Liver (tissue), 9 donors: ENCODE results near the gene KANSL3. TPM values are rescaled to one million over a fixed set of nuclear protein-coding genes. Genes with fewer than 3 reads are reported as not detected.

Experiments used
- DNase-seq: peaks from one replicate; pipeline ENCODE4 v3.0.0-alpha.2; 2017; ENCODE audit warnings: low spot score
- H3K27ac ChIP-seq, 2 donors: one replicate each; pipeline ENCODE4 v1.7.0; 2013; ENCODE audit warnings: inconsistent platforms in 2 of 2, low read length in 2 of 2, control low read depth in 1 of 2, low read depth in 1 of 2, mild to moderate bottlenecking in 1 of 2
- H3K27me3 ChIP-seq, 4 donors: one replicate each; pipeline versions ENCODE4 v1.6.1 to v1.7.0; 2013; ENCODE audit warnings: low read length in 3 of 4, inconsistent platforms in 1 of 4, mild to moderate bottlenecking in 1 of 4, moderate library complexity in 1 of 4; ENCODE audit not compliant: control insufficient read depth in 4 of 4, insufficient read depth in 4 of 4
- H3K36me3 ChIP-seq, 4 donors: one replicate each; pipeline versions ENCODE4 v1.6.1 to v1.7.0; 2013; ENCODE audit warnings: low read length in 3 of 4, mild to moderate bottlenecking in 3 of 4, low read depth in 1 of 4, moderate library complexity in 1 of 4; ENCODE audit not compliant: control insufficient read depth in 4 of 4, insufficient read depth in 3 of 4
- H3K4me1 ChIP-seq, 4 donors: one replicate each; pipeline versions ENCODE4 v1.6.1 to v1.7.0; 2013; ENCODE audit warnings: low read length in 3 of 4, mild to moderate bottlenecking in 3 of 4, moderate library complexity in 1 of 4; ENCODE audit not compliant: control insufficient read depth in 4 of 4, insufficient read depth in 4 of 4
- H3K4me3 ChIP-seq, 3 donors: one replicate each; pipeline versions ENCODE4 v1.6.1 to v1.7.0; 2013; ENCODE audit warnings: low read length in 3 of 3, control low read depth in 1 of 3, low read depth in 1 of 3, mild to moderate bottlenecking in 1 of 3
- H3K9ac ChIP-seq, 2 donors: one replicate each; pipeline ENCODE4 v1.7.0; 2013; ENCODE audit warnings: low read length in 2 of 2, mild to moderate bottlenecking in 2 of 2, moderate library complexity in 2 of 2, control low read depth in 1 of 2, low read depth in 1 of 2
- H3K9me3 ChIP-seq, 4 donors: one replicate each; pipeline versions ENCODE4 v1.6.1 to v1.7.0; 2013; ENCODE audit warnings: low read length in 3 of 4; ENCODE audit not compliant: control insufficient read depth in 4 of 4
- EGR1 ChIP-seq, 2 donors: IDR thresholded peaks; 2 replicates each; pipeline ENCODE4 v1.6.1; 2016 to 2018; ENCODE audit warnings: antibody characterized with exemption in 2 of 2, low read depth in 2 of 2
- FOXA1 ChIP-seq: IDR thresholded peaks from 2 replicates; pipeline ENCODE4 v1.6.1; 2016; ENCODE audit warnings: antibody characterized with exemption
- FOXA2 ChIP-seq: IDR thresholded peaks from 2 replicates; pipeline ENCODE4 v1.6.1; 2016; ENCODE audit warnings: antibody characterized with exemption
- GABPA ChIP-seq, 2 donors: IDR thresholded peaks in 1 of 2; conservative IDR thresholded peaks in 1 of 2; 2 replicates each; pipeline ENCODE4 v1.6.1; 2016; ENCODE audit warnings: antibody characterized with exemption in 2 of 2, mild to moderate bottlenecking in 1 of 2, moderate library complexity in 1 of 2
- HNF4G ChIP-seq: IDR thresholded peaks from 2 replicates; pipeline ENCODE4 v1.6.1; 2016; ENCODE audit warnings: antibody characterized with exemption
- JUND ChIP-seq, 2 donors: IDR thresholded peaks; 2 replicates each; pipeline ENCODE4 v1.6.1; 2016; ENCODE audit warnings: antibody characterized with exemption in 2 of 2
- RAD21 ChIP-seq, 2 donors: IDR thresholded peaks; 2 replicates each; pipeline ENCODE4 v1.6.1; 2016; ENCODE audit warnings: antibody characterized with exemption in 2 of 2, mild to moderate bottlenecking in 2 of 2
- REST ChIP-seq: IDR thresholded peaks from 2 replicates; pipeline ENCODE4 v1.6.1; 2016; ENCODE audit warnings: antibody characterized with exemption, mild to moderate bottlenecking
- RXRA ChIP-seq, 2 donors: IDR thresholded peaks; 2 replicates each; pipeline ENCODE4 v1.6.1; 2017 to 2018; ENCODE audit warnings: antibody characterized with exemption in 2 of 2, mild to moderate bottlenecking in 1 of 2
- SP1 ChIP-seq: IDR thresholded peaks from 2 replicates; pipeline ENCODE4 v1.6.1; 2018; ENCODE audit warnings: antibody characterized with exemption, mild to moderate bottlenecking
- TAF1 ChIP-seq: conservative IDR thresholded peaks from 2 replicates; pipeline ENCODE4 v1.6.1; 2016; ENCODE audit warnings: antibody characterized with exemption, mild to moderate bottlenecking
- YY1 ChIP-seq: IDR thresholded peaks from 2 replicates; pipeline ENCODE4 v1.6.1; 2016; ENCODE audit warnings: antibody characterized with exemption, mild to moderate bottlenecking
- ZBTB33 ChIP-seq: IDR thresholded peaks from 2 replicates; pipeline ENCODE4 v1.6.1; 2016; ENCODE audit warnings: antibody characterized with exemption
- WGBS: extraction: QIAGEN DNeasy Blood & Tissue Kit; methylation state at CpG from one replicate; pipeline ENCODE4 v1.1.7; 2013; 5-methylcytosine and 5-hydroxymethylcytosine counted together
- polyA plus RNA-seq, 2 donors: library from polyadenylated mRNA; stranded (reverse) in 1 of 2; unstranded in 1 of 2; fragments of 200-250 nt in 1 of 2; fragments of >200 nt in 1 of 2; fragmentation: Nextera tagmentation in 1 of 2; extraction: Ambion mirVana in 1 of 2; gene quantifications; one replicate each; pipeline versions ENCODE4 v1.2.1 to v1.2.3, GENCODE V29; 2013 to 2015
- total RNA-seq, 2 donors: library from RNA; depleted of rRNA; stranded (reverse); fragments of >200 nt; gene quantifications; one replicate each; pipeline ENCODE4 v1.2.3, GENCODE V29; 2014
- TF ChIP-seq, protein P1 (sequence below): IDR thresholded peaks from 2 replicates; pipeline ENCODE4 v1.6.1; 2016; ENCODE audit warnings: antibody characterized with exemption
- donor health status: healthy.
- donor health status: healthy.
- donor health status: healthy.
- donor health status: healthy.
- donor health status: healthy.

The KANSL3 gene
- total and polyA plus RNA-seq, 4 donors: 8.3 to 30.5 (median 18.6) TPM

GRCh38 chr2:96565111-96565510, 73.0 kb downstream of the KANSL3 start:
- Histone ChIP-seq H3K9me3 (no peaks in the 10 kb centered on the region), H3K4me3 (no peak overlapping the region), H3K27me3 (no peaks in the 10 kb centered on the region), H3K4me1 (no peaks in the 10 kb centered on the region), H3K27ac (no peak overlapping the region), H3K9ac (no peak overlapping the region), H3K36me3 (no peaks in the 10 kb centered on the region)
- no peak for DNase-seq
- TF ChIP-seq RAD21 (IDR thresholded peaks at IDR 0.05): no peak
- TF ChIP-seq JUND (IDR thresholded peaks at IDR 0.05): no peak
- TF ChIP-seq, protein P1, sequence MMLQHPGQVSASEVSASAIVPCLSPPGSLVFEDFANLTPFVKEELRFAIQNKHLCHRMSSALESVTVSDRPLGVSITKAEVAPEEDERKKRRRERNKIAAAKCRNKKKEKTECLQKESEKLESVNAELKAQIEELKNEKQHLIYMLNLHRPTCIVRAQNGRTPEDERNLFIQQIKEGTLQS: no peak
- WGBS: 85% methylated on average over 5 of the region's 5 CpGs

- Histone ChIP-seq H3K9ac (no peak overlapping the region), H3K4me3 (no peak overlapping the region), H3K4me1 (no peaks in the 10 kb centered on the region), H3K9me3 (no peaks in the 10 kb centered on the region), H3K27me3 (no peaks in the 10 kb centered on the region), H3K36me3 (no peaks in the 10 kb centered on the region), H3K27ac (no peak overlapping the region)
- DNase-seq: no peak
- no peak for TF ChIP-seq RAD21 (IDR thresholded peaks at IDR 0.05)
- no peak for TF ChIP-seq SP1
- TF ChIP-seq, protein P1: no peak
- TF ChIP-seq ZBTB33: no peak
- 87% methylated on average over 3 of the region's 3 CpGs for WGBS
These were observed 73.5 kb downstream of the KANSL3 start for GRCh38 chr2:96564563-96564962.

DNA sequence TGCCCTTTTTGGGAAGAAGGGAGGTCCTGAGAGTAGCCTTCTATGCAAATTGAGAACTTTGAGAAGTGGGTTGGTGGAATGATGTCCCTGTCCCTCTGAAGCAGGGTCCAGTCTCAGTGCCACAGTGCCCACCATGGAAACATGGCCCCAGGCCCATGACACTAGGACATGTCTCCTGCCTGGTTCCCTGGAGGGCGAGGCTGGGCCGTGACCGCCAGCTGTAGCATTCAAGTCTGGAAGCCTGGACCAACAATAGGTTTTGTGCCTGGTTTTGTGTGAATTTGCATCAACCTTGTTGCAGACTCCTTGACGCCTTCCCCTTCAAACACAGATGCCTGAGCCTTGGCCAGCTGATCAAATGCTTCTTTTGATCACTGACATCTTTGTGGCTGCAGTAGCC, 74.1 kb downstream of the KANSL3 start:
- Histone ChIP-seq H3K27ac (no peak overlapping the region), H3K4me1 (no peaks in the 10 kb centered on the region), H3K9ac (no peak overlapping the region), H3K4me3 (no peak overlapping the region), H3K9me3 (no peaks in the 10 kb centered on the region), H3K27me3 (no peaks in the 10 kb centered on the region), H3K36me3 (no peaks in the 10 kb centered on the region)
- no peak for DNase-seq
- TF ChIP-seq FOXA1: no peak
- 75% methylated on average over 4 of the region's 4 CpGs for WGBS

GRCh38 chr2:96558485-96558884, 79.6 kb downstream of the KANSL3 start:
- H3K27me3 ChIP-seq: no peaks in the 10 kb centered on the region
- H3K27ac ChIP-seq: no peak overlapping the region
- no peaks in the 10 kb centered on the region for H3K36me3 ChIP-seq
- DNase-seq: no peak
- no peak overlapping the region for H3K9ac ChIP-seq
- H3K9me3 ChIP-seq: no peaks in the 10 kb centered on the region
- peaks cover 2 to 11% (median 7%) of the 10 kb centered on the region in 4 donors for H3K4me1 ChIP-seq
- WGBS: 92% methylated on average over 8 of the region's 8 CpGs
- H3K4me3 ChIP-seq: no peak overlapping the region
- TF ChIP-seq SP1: no peak
- TF ChIP-seq REST: no peak
- TF ChIP-seq FOXA2: no peak
- TF ChIP-seq YY1: no peak
- no peak for TF ChIP-seq EGR1 (IDR thresholded peaks at IDR 0.05; ENCODE audit: low read depth in 2 of 2)
- no peak for TF ChIP-seq RXRA (IDR thresholded peaks at IDR 0.05)
- TF ChIP-seq ZBTB33: no peak
- no peak for TF ChIP-seq TAF1
- no peak for TF ChIP-seq HNF4G
- TF ChIP-seq FOXA1: no peak
- no peak for TF ChIP-seq GABPA (IDR thresholded peaks at IDR 0.05 in 1 of 2, conservative IDR thresholded peaks at IDR 0.05 in 1 of 2)
- TF ChIP-seq JUND (IDR thresholded peaks at IDR 0.05): no peak
